CD14-positive monocyte (primary cell): ENCODE results near the gene EIF4ENIF1. TPM values are rescaled to one million over a fixed set of nuclear protein-coding genes. Genes with fewer than 3 reads are reported as not detected.

Experiments
- DNase-seq, 3 donors: peaks; one replicate each; pipeline ENCODE4 v3.0.0-alpha.2; 2011 to 2022
- H2AFZ ChIP-seq: 2 replicates; pipeline ENCODE4 v1.6.0; 2012; ENCODE audit warnings: mild to moderate bottlenecking, low read depth, low read length, inconsistent platforms; ENCODE audit not compliant: insufficient read depth, poor library complexity, severe bottlenecking
- H3K27ac ChIP-seq, 2 donors: 1 replicate in 1 of 2; 2 replicates in 1 of 2; pipeline ENCODE4 v1.5.1; 2012 to 2013; ENCODE audit warnings: low read length in 2 of 2, control low read depth in 1 of 2, inconsistent platforms in 1 of 2, low read depth in 1 of 2, mild to moderate bottlenecking in 1 of 2
- H3K27me3 ChIP-seq, 2 donors: one replicate each; pipeline versions ENCODE4 v1.6.0 to v1.6.1; 2011 to 2013; ENCODE audit warnings: low read length in 2 of 2; ENCODE audit not compliant: control insufficient read depth in 2 of 2, insufficient read depth in 2 of 2
- H3K36me3 ChIP-seq, 2 donors: replicated peaks in 1 of 2; 1 replicate in 1 of 2; 2 replicates in 1 of 2; pipeline versions ENCODE4 v1.5.1 to v1.6.1; 2012 to 2013; ENCODE audit warnings: low read length in 2 of 2, control low read depth in 1 of 2, inconsistent platforms in 1 of 2, mild to moderate bottlenecking in 1 of 2; ENCODE audit not compliant: insufficient read depth in 2 of 2, control insufficient read depth in 1 of 2
- H3K4me1 ChIP-seq, 2 donors: 1 replicate in 1 of 2; 2 replicates in 1 of 2; pipeline versions ENCODE4 v1.5.1 to v1.6.1; 2012 to 2013; ENCODE audit warnings: low read length in 2 of 2, control low read depth in 1 of 2, inconsistent platforms in 1 of 2, mild to moderate bottlenecking in 1 of 2, moderate library complexity in 1 of 2; ENCODE audit not compliant: insufficient read depth in 2 of 2, control insufficient read depth in 1 of 2
- H3K4me2 ChIP-seq: replicated peaks from 2 replicates; pipeline ENCODE3; 2012; ENCODE audit warnings: low read length, moderate library complexity, mild to moderate bottlenecking; ENCODE audit not compliant: poor library complexity, severe bottlenecking; ENCODE audit errors: extremely low read depth
- H3K4me3 ChIP-seq, 3 experiments: fragments of 200-600 bp in 1 of 3; sonication (generic) in 1 of 3; replicated peaks in 1 of 3; 1 replicate in 2 of 3; 2 replicates in 1 of 3; pipeline ENCODE4 v1.5.1; 2011 to 2013; ENCODE audit warnings: low read length in 3 of 3, mild to moderate bottlenecking in 3 of 3, control low read depth in 2 of 3, low read depth in 2 of 3, inconsistent platforms in 1 of 3, moderate library complexity in 1 of 3
- H3K79me2 ChIP-seq: 2 replicates; pipeline ENCODE4 v1.6.0; 2012; ENCODE audit warnings: mild to moderate bottlenecking, control low read depth, inconsistent platforms, low read length, moderate library complexity; ENCODE audit not compliant: insufficient read depth
- H3K9ac ChIP-seq: 2 replicates; pipeline ENCODE4 v1.6.0; 2017; ENCODE audit warnings: low read length, mild to moderate bottlenecking; ENCODE audit not compliant: insufficient read depth, poor library complexity, severe bottlenecking
- H3K9me3 ChIP-seq, 2 donors: replicated peaks in 1 of 2; 1 replicate in 1 of 2; 2 replicates in 1 of 2; pipeline versions ENCODE4 v1.5.1 to v1.6.1; 2012 to 2013; ENCODE audit warnings: low read length in 2 of 2, control low read depth in 1 of 2; ENCODE audit not compliant: control insufficient read depth in 1 of 2, insufficient read depth in 1 of 2
- H4K20me1 ChIP-seq: 2 replicates; pipeline ENCODE4 v1.6.0; 2012; ENCODE audit warnings: mild to moderate bottlenecking, low read length, control low read depth, moderate library complexity; ENCODE audit not compliant: insufficient read depth
- H3K27ac Mint-ChIP-seq, 7 donors: one replicate each; pipeline ENCODE4 v1.8.0; 2020; ENCODE audit warnings: mild to moderate bottlenecking in 7 of 7, mixed read lengths in 7 of 7, moderate library complexity in 6 of 7, inconsistent platforms in 2 of 7
- H3K27me3 Mint-ChIP-seq, 3 donors: one replicate each; pipeline ENCODE4 v1.8.0; 2021 to 2022; ENCODE audit warnings: low read depth in 3 of 3, mild to moderate bottlenecking in 3 of 3, mixed read lengths in 3 of 3, moderate library complexity in 3 of 3, inconsistent platforms in 1 of 3
- H3K36me3 Mint-ChIP-seq, 2 donors: one replicate each; pipeline ENCODE4 v1.8.0; 2020; ENCODE audit warnings: mixed read lengths in 2 of 2, inconsistent platforms in 1 of 2, mild to moderate bottlenecking in 1 of 2
- H3K4me1 Mint-ChIP-seq: one replicate; pipeline ENCODE4 v1.8.0; 2020; ENCODE audit warnings: mild to moderate bottlenecking, mixed read lengths
- H3K4me3 Mint-ChIP-seq, 2 donors: one replicate each; pipeline ENCODE4 v1.8.0; 2020; ENCODE audit warnings: mild to moderate bottlenecking in 2 of 2, mixed read lengths in 2 of 2, moderate library complexity in 1 of 2
- H3K9me3 Mint-ChIP-seq, 7 donors: one replicate each; pipeline ENCODE4 v1.8.0; 2020 to 2022; ENCODE audit warnings: mixed read lengths in 7 of 7, mild to moderate bottlenecking in 6 of 7, moderate library complexity in 6 of 7, inconsistent platforms in 2 of 7
- CTCF ChIP-seq: fragments of 200-600 bp; IDR thresholded peaks from one replicate; pipeline ENCODE4 v1.8.0; 2022; ENCODE audit warnings: antibody characterized with exemption, mild to moderate bottlenecking
- WGBS: methylation state at CpG from one replicate; pipeline ENCODE4 v1.1.5; 2013; ENCODE audit warnings: missing lambda C conversion rate; ENCODE audit not compliant: insufficient coverage; 5-methylcytosine and 5-hydroxymethylcytosine counted together
- intact Hi-C, 2 donors: fragments of 100-400 bp; cut with micrococcal nuclease; formaldehyde crosslinking; loops; one replicate each; pipeline versions ENCODE4 v1.15.0 to v1.15.1; 2023
- polyA minus RNA-seq: library from RNA; depleted of rRNA, polyadenylated mRNA; stranded (reverse); fragments of >200 nt; gene quantifications from 2 replicates; pipeline ENCODE4 v1.2.3, GENCODE V29; 2012
- polyA plus RNA-seq, 3 donors: library from polyadenylated mRNA; depleted of rRNA in 1 of 3; unstranded in 2 of 3; stranded (reverse) in 1 of 3; fragments of 300-500 nt in 2 of 3; fragments of >200 nt in 1 of 3; fragmentation: Illumina TruSeq in 2 of 3; gene quantifications; 1 replicate in 2 of 3; 2 replicates in 1 of 3; pipeline ENCODE4 v1.2.3, GENCODE V29; 2012 to 2021
- total RNA-seq, 12 experiments: library from RNA in 1 of 12; stranded (reverse) in 1 of 12; fragments of 120-200 nt in 1 of 12; gene quantifications; one replicate each; pipeline ENCODE4 v1.2.4 and lab custom pipeline; 2013 to 2026; ENCODE audit warnings: mixed read lengths in 6 of 12, inconsistent platforms in 1 of 12

EIF4ENIF1 gene, protein sequence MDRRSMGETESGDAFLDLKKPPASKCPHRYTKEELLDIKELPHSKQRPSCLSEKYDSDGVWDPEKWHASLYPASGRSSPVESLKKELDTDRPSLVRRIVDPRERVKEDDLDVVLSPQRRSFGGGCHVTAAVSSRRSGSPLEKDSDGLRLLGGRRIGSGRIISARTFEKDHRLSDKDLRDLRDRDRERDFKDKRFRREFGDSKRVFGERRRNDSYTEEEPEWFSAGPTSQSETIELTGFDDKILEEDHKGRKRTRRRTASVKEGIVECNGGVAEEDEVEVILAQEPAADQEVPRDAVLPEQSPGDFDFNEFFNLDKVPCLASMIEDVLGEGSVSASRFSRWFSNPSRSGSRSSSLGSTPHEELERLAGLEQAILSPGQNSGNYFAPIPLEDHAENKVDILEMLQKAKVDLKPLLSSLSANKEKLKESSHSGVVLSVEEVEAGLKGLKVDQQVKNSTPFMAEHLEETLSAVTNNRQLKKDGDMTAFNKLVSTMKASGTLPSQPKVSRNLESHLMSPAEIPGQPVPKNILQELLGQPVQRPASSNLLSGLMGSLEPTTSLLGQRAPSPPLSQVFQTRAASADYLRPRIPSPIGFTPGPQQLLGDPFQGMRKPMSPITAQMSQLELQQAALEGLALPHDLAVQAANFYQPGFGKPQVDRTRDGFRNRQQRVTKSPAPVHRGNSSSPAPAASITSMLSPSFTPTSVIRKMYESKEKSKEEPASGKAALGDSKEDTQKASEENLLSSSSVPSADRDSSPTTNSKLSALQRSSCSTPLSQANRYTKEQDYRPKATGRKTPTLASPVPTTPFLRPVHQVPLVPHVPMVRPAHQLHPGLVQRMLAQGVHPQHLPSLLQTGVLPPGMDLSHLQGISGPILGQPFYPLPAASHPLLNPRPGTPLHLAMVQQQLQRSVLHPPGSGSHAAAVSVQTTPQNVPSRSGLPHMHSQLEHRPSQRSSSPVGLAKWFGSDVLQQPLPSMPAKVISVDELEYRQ
- total RNA-seq (2013): 14.0 TPM
- polyA plus RNA-seq: 10 to 100 TPM in 2 of 3 donors, 1 to 10 TPM in 1; 2.5 to 17.0 (median 11.5) TPM
- 7.6 and 33.3 TPM in 2 replicates for polyA minus RNA-seq
- total RNA-seq (lab: John Stamatoyannopoulos, UW): 4.8 to 17.1 (median 9.3) reads per million in 11 experiments

- H3K79me2 ChIP-seq: peaks cover 42% of the 10 kb centered on the region
- Mint-ChIP-seq H3K27me3 (peaks cover 0 to 3% (median 0%) of the 10 kb centered on the region in 3 donors), H3K4me1 (peaks cover 28% of the 10 kb centered on the region), H3K27ac (peak within 1 kb of the TSS; percentile 97 to 99 (median 98)), H3K4me3 (peak within 1 kb of the TSS; percentile 92 to 95), H3K9me3 (no peaks in the 10 kb centered on the region), H3K36me3 (peaks cover 20 to 26% of the 10 kb centered on the region in 2 donors)
- no peaks in the 10 kb centered on the region for H3K27me3 ChIP-seq
- peak within 1 kb of the TSS; percentile 93 for H3K9ac ChIP-seq
- H3K4me1 ChIP-seq: peaks cover 24 to 29% of the 10 kb centered on the region in 2 donors
- peak; percentile 46 to 75 (median 69) for DNase-seq
- peak within 1 kb of the TSS; percentile 81 for H2AFZ ChIP-seq
- H3K4me2 ChIP-seq: peak within 1 kb of the TSS; percentile 88
- H4K20me1 ChIP-seq: peaks cover 10% of the 10 kb centered on the region
- H3K36me3 ChIP-seq: peaks cover 10 to 20% of the 10 kb centered on the region in 2 donors
- H3K4me3 ChIP-seq: peak within 1 kb of the TSS; percentile 70 to 88 (median 81)
- no peaks in the 10 kb centered on the region for H3K9me3 ChIP-seq
- intact Hi-C loops: loop anchor here (5.0 to 10.0 kb wide), 5 partner anchors 37 to 265 kb away; partner anchors contain the start of genes DEPDC5 (in 2 of the 2) and PRR14L (in 2 of the 2)
- WGBS: under 1% methylated on average over 82 of the region's 100 CpGs
- peak within 1 kb of the TSS; percentile 94 to 98 for H3K27ac ChIP-seq
- no peak for TF ChIP-seq CTCF
These were observed at the start of gene EIF4ENIF1 for GRCh38 chr22:31489632-31490495. TSS of gene EIF4ENIF1 (minus strand) at chr22:31489842. CDS start at chr22:31488718, 1,124 bp downstream.
